Stimulated activated CD4-positive, alpha-beta T cell treated with anti-CD3 and anti-CD28 coated beads, Interleukin-1b, Interleukin-23, amount 100 ng/mL, for 4 hours (primary cell): ENCODE data around the gene CAMK1D.
"Not testable (repeated sequence)": the region's sequence is repeated elsewhere in the genome, so short reads cannot be mapped to it uniquely, and the experiment has no call there.

ENCODE experiments used
- DNase-seq, 2 donors: peaks; one replicate each; pipeline ENCODE4 v3.0.0-alpha.2; 2020; ENCODE audit warnings: low read depth in 2 of 2

Gene CAMK1D

DNA sequence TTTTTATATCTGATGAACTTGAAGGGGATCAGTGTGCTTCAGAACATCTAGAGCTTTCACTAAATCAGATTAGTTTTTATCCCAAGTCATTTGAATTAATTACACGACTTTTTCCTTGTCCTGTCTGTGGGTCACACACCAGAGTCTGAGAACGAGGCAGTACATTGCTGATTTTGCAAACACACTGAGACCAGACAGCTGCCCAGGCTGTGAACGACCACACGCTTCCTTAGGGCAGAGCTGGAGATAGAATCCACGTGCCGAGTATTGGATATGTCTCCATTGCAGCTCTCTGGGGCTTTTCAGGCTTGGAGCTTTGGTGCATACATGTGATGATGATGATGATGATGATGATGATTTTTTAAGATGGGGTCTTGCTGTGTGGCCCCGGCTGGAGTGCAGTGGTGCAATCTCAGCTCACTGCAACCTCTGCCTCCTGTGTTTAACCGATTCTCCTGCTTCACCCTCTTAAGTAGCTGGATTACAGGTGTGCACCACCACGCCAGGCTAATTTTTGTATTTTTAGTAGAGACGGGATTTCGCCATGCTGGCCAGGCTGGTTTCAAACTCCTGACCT, 81.1 kb downstream of the CAMK1D start:
- no peak for DNase-seq

DNA sequence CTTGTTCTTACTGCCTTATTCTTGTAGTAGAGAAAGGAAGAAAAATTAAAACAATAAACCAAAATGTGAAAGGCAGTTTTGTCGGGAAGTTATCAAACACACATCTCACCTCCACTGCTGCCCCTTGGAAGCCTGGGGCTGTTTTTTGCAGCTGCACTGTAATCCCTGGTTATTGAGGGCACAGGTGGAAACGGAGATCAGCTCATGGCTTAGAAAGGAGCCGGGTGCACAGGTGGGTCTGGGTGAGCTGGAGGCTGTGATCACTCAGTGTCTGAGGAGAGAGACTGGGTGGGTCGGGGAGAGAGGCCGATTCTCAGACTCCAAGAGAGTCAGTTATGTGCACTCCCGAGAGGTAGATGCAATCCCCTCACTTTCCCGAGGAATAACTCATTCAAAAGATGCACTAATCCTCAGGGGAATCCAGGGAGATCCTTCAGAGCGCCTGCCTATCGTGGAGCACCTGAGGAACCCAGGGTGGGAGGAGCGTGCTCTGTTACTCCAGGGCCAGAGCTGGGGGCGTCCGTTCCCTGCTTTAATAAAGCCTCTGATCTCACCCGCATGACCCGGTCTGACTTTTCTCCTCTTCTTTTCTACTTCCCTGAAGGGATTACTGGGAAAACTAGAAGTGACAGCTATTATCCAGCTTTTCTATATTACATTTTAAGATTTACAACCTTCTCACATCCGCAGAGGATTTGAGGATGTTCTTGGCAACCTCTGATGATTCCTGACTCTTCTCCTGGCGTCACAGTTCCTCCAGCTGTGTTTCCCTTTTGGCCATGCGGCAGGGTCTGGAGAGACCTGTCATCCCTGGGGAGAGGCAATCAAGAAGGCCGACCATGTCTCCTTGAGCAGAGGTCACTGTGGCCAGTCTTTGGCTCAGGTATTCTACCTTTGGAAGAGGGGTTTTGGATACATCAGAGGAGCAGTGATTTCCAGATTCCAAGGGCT, 82.1 kb downstream of the CAMK1D start:
- DNase-seq, result no peak

DNA sequence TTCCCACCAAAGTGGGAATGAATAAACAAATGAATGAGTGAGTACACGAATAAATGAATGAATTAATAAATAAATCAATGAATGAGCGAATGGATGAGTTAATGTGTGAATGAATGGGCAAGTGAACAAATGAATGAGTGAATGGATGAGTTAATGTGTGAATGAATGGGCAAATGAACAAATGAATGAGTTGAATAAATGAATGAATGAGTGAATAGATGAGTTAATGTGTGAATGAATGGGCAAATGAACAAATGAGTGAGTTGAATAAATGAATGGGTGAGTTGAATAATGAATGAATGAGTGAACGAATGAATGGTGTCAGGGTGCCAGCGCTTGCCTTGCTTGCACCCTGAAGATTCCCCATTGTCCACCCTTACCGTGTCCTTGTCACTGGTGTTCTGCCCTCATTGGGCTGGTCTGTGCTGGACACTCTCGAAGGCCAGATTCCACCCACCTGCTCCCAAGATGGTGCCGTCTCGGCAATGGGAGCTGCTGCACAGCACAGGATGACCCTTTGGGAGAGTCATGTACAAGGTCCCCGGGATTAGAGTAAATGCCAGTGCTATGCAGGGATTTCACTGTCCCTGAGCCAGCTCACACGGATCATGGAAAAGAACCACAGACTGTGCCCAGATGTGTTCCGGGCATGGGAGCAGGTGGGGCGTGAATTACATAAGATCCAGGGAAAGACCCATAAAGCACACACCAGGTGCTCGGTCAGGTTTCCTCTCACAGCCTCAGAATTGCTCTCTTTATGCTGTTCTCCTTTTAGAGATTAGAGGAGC, 83.2 kb downstream of the CAMK1D start:
- DNase-seq, result no peak

DNA sequence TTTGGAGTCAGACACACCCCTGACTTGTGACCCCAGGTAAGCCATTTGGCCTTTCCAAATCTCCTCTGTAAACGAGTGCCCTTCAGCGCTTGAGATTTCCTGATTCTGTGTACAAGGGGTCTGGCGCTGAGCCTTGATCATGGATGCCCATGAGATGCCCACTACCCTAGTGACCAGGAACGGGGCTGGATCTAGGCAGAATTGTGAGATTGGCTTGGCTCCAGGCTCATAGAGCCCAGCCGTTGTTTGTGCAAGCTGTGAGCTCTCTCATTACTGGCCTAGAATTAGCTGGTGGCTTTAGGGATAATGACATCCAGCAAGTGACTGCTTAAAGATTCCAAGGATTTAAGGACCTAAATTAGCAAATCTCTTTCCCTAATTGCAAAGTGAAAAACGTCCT, 84.9 kb downstream of the CAMK1D start:
- DNase-seq, result no peak

DNA sequence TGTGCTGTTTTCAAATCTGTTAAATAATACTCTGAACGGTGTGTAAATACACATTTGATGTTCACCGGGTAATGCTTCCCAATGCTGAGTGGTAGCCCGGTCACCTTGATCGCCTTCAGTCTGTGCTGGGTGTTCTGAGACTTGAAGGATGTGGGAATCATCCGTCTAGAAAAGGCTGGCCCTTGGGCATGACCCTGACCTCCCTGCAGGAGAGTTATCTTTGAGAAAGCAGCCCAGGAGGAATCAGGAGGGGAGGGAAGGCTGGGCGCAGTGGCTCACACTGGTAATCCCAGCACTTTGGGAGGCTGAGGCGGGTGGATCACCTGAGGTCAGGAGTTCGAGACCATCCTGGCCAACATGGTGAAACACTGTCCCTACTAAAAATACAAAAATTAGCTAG, 85.3 kb downstream of the CAMK1D start:
- not testable (repeated sequence) for DNase-seq

DNA sequence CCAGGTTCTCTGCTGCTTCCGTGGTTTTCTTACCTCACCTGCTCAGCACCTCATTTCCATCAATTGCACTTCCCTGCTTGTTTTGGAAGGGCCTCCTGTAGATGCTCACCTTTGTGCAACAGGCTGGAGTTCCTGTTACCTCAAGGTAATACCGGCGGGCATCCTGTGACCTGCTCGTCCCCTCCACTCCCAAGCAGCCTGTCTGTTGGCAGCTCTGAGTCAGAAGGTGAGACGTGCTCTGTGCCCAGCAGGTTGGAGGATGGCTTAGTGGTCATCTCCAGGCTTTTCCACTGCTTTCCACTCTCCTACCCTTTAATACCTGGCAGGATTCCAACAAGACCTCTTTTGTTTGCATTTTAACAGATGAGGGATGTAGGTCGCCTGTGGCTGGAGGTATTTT, 86.0 kb downstream of the CAMK1D start:
- no peak for DNase-seq

DNA sequence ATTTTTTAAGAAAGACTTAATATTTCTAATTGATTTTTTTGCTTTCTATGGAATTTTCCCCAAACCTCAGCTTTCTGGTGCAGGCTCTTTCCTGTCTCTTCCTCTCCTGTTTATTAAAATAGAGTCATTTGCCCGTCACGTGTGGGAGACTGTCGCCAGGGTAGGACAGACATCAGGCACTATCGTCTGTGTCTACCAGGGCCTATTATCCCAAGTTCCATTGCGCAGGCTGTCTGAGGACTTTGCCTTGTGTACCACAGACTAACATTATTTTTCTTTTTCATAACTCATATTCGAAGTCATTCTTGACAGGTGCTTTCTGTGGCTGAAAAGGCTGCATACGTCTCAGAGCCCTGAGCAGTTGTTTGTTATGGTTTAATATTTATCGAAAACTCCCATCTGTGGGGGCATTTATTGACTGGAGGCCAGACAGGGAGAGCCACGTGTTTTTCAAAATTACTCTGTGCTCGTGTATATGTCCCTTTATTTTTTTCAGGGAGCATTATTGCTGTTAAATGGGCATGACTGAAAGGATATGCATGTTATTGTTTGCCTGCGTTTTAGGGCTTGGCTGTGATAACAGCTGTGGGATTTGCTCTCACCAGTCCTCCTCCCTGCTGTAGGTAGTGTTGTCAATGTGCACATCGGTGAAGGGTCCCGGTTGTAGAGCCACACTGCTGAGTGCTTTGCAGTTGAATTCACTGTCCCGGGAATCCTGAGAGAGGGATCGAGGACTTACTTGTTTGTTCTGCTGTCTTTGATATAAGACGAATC, 89.8 kb downstream of the CAMK1D start:
- DNase-seq, result no peak

DNA sequence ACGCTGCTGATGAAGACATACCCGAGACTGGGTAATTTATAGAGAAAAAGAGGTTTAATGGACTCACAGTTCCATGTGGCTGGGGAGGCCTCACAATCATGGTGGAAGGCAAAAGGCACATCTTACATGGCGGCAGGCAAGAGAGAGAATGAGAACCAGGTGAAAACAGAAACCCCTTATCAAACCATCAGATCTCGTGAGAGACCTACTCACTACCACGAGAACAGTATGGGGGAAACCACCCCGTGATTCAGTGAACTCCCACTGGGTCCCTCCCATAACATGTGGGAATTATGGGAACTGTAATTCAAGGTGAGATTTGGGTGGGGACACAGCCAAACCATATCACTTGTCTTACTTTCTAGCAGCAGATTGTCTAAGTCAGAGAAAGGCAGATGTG, 90.4 kb downstream of the CAMK1D start:
- DNase-seq, result not testable (repeated sequence)

DNA sequence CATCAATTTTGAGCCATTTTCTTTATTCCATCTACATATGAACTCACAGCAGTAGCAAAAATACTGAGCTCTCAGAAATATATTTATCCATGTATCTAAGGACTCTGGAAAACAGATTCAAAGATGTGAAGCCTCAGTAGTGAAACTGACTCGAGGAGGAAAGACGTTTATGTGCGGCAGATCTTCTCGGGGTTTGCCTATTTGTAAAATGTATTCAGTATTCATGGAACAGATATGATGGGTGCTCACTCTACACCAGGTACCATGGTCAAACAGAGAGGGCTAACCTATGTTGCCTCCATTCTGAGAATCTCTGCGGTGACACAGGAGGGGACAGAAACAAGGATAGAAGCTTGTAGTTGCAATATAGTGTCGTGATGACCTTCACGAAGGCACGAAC, 93.7 kb downstream of the CAMK1D start:
- no peak for DNase-seq

DNA sequence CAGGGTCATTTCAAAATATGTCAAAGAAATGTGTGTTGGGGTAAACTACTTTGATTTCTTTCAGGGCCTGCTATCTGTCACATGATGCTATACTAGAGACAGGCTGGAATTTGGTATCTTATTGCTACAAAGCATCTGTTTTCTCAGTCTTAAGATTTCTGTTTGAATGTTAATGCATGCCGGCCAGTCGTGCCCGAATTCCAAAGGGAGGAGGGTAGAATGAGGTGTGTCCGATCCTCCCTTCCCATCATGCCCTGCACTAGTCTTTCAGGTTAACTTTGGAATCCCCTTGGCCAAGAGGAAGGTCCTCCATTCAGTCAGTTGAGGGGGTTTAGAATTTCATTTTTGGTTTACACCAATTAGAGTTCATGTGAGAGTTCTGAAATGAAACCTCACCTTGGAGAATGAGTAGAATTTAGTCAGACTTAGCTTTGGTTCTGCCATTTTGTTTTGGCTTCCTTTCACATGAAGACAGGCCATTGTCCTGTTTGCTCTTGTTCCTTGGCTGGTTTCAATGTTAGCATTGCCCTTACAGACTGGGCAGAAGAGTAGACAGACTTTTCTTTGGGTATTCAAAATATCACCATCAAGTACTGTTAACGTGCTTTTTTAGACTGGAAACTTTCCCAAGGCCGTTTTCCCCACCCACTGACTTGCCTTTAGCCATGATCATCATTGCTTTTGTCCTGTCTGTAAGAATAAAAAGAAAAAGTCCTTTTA, 95.8 kb downstream of the CAMK1D start:
- no peak for DNase-seq

DNA sequence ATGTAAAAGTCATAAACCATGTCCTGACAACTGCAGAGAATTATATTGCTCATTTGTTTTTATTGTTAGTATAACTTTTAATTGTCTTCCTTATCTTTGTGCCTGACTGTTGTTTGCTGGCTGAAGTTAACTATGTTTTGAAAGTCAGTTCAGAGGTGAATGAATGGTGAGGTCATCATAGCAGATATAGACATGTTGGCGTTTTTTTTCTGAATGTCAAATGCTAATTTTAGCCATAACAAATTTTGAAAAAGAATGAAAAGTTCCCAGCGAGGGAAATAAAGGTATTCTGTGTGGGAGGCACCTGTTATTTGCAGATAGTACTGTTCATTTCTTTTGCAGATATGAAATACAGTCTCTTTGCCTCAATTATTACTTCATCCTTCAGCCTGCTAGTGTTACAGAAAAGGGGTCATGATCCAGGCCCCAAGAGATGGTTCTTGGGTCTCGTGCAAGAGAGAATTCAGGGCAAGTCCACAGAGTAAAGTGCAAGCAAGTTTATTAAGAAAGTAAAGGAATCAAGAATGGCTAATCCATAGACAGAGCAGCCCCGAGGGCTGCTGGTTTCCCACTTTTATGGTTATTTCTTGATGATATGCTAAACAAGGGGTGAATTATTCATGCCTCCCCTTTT, 96.5 kb downstream of the CAMK1D start:
- DNase-seq, result no peak

DNA sequence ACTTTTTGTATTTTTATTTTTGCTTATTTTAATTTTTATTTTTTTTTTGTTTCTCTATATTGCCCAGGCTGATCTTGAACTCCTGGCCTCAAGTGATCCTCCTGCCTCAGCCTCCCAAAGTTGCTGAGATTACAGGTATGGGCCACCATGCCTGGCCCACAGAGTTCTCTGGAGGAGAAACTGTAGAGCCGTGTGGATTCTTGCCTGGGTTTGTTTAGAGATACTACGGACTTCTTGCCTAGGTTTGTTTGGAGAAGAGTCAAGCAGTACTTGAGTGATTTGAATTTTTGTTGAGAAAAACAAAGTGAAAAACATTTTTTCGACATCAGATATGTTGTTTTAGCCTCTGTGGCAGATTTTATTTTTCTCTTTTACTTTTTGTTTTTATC, 99.0 kb downstream of the CAMK1D start:
- DNase-seq, result no peak

DNA sequence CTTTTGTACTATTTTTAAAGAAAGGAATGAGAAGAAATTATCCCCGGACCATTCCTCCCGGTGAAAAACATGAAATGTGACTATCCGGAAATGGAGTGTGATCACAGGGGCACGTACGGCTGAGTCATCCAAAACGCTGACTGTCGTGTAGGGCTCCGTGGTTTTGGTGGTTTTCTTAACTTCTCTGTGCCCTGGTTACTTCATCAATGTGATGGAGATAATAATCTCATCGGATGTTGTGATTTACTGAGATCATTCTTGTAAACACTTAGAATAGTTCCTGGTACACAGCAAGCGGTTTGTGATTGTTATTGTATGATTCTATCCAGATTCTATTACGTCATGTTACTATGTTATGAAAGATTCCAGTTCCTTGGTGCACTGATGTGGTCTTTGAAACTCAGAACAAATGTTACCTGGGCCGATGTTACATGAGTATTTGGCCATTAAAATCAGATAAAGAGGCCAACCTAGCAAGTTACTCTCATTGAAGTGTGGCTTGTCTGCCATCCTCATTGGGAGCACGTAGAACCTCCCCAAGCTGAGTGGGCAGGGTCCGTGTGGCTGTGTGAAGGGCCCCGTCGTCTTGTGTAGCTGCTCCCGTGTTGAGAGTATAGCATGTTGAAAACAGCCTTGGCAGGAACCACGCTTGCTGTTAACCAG, 99.5 kb downstream of the CAMK1D start:
- DNase-seq, result peak; percentile 40 to 58

DNA sequence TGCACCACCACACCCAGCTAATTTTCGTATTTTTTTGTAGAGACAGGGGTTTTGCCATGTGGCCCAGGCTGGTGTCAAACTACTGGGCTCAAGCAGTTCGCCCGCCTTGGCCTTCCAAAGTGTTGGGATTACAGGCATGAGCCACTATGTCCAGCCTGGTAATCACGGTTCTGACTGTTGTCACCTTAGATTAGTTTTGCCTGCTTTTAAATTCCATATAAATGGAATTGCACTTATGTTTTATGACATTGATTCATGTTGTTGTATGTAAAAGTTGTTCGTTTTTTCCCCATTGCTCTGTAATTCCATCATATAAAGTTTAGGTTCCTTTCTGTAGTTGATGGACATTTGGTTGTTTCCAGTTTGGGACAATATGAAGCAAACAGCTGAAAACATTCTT, 106.0 kb downstream of the CAMK1D start:
- no peak for DNase-seq

DNA sequence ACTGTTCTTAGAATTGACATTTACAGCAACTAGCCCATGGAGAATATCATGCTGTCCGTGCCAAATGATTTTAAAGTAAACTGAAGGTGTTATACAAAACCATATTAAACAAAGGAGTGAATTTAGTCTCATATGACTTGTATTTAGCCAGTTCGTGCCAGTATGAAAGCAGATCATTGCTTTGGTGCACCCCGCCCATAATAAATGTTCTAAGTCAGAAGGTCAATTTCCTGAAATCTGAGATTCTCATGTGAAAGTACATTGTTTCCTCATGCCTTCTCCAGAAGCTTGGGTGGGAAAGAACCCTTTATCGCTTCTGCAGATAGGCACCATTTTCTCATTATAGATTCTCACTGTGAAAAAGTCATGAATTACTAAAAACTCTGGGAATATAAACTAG, 106.4 kb downstream of the CAMK1D start:
- DNase-seq, result no peak

DNA sequence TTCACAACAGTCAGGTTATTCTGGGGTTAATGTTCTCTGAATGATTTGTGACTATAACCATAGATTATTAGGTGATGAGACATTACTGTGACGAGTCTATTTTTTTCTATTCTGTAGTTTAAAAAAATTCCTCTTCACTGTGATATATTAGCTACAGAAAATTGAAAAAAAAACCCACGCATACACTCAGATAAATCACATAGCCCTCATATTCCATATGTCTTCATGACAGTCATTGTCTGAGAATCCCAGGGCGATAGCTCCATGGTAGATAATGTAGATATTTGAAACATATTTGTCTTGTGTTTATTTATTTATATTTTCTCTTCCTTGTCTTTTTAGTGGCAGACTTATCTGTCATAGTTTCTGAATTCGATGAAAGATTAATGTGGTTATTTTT, 110.0 kb downstream of the CAMK1D start:
- no peak for DNase-seq

DNA sequence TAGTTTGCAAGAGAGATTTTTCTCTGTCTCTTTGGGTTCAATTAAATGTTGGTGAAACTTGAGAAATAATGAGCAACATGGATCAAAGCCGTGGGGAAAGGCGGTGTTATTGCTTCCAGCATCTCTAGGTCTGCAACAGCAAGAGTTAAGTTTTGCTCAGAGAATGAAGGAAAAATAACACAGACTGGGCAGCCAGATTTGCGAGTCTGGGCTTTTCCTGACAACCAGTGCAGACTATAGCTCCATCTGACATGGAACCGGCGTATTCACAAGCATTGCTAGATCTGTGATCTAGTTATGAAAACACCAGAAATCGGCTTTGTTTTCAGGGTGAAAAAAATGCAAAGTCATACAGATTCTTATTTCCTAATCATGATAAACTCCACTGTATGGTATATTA, 110.4 kb downstream of the CAMK1D start:
- DNase-seq, result no peak

DNA sequence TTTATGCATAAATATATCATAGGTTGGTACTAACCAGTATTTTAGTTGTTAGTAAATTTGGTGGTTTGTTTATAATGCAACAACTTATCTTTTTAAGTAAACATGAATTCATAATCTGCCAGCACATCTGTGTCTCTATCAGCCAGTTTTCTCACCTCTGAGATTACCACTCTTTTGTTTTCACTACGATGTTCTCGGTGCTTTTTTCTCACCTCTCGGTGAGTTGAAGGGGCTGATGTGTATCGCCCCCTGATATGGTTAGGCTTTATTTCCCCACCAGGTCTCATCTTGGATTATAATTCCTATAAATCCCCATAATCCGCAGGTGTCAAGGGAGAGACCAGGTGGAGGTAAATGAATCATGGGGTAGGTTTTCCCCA, 114.1 kb downstream of the CAMK1D start:
- no peak for DNase-seq

DNA sequence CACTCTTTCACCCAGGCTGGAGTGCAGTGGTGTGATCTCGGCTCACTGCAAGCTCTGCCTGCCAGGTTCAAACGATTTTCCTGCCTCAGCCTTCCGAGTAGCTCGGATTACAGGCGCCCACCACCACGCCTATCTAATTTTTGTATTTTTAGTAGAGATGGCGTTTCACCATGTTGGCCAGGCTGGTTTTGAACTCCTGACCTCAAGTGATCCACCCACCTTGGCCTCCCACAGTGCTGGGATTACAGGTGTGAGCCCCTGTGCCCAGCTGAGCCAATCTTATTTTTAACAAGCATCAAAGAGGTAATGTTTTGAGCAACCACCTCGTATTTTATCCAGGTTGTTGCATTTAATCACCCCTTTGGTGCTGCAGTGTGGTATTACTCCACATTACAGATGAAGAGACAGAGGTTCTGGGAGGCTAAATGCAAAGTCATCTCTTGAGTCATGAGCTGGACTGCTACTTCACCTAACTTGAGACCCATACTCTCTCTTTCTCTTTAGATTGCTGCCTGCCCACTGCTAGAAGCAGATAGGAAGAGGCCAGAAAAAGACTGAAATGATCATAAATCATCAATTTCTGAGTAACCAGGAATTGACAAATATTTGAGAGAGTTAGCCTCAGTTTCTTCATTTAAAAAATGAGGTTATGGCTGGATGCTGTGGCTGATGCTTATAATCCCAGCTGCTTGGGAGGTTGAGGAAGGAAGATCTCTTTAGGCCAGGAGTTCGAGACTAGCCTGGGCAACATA, 116.2 kb downstream of the CAMK1D start:
- no peak for DNase-seq
